ENCODE measurements around the gene CD2AP. TPM values are rescaled to one million over a fixed set of nuclear protein-coding genes. Genes with fewer than 3 reads are reported as not detected.
"Not testable (repeated sequence)": the region's sequence is repeated elsewhere in the genome, so short reads cannot be mapped to it uniquely, and the experiment has no call there.

CD2AP gene
- total RNA-seq, 1 experiment from 2014 or later, result 43.8 TPM

DNA sequence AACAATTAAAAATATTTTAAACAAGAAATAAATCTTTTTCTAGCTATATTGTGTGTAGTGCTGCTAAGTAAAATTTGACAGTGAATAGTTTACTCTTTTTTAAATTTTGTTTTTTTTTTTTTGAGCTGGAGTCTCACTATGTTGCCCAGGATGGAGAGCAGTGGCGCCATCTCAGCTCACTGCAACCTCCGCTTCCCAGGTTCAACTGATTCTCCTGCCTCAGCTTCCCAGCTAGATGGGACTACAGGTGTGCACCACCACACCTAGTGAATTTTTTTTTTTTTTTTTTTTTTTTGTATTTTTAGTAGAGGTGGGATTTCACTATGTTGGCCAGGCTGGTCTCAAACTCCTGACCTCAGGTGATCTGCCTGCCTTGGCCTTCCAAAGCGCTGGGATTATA lies 75.7 kb downstream of the CD2AP start:
- H3K9ac ChIP-seq (ENCODE audit: low read length); H3K4me2 ChIP-seq (ENCODE audit: low read length); H3K4me1 ChIP-seq (ENCODE audit: control insufficient read depth in 1 of 2, insufficient read depth in 2 of 2, low read length in 2 of 2); H3K4me3 ChIP-seq (replicated peaks in 1 of 2; ENCODE audit: low read depth in 1 of 2, low read length in 2 of 2); H3K9me2 ChIP-seq (ENCODE audit: insufficient read depth); ATAC-seq; BruUV-seq (replicated peaks); DNase-seq (ENCODE audit: low read depth, low spot score); H3K36me3 ChIP-seq (ENCODE audit: control insufficient read depth in 1 of 2, insufficient read depth in 2 of 2, low read length in 2 of 2); H4K20me1 ChIP-seq (ENCODE audit: insufficient read depth); POLR2A ChIA-PET; H3K9me3 ChIP-seq (ENCODE audit: control insufficient read depth in 1 of 2, insufficient read depth in 1 of 2, low read depth in 1 of 2, low read length in 2 of 2); H2AFZ ChIP-seq (ENCODE audit: low read depth, low read length, poor library complexity, severe bottlenecking); H3K27me3 ChIP-seq (ENCODE audit: insufficient read depth, low read length); RAD21 ChIA-PET (ENCODE audit: low non-redundant PET in 1 of 2, low total read pairs in 2 of 2, uncharacterized antibody in 2 of 2, unreplicated experiment in 2 of 2); intact Hi-C loops (cut with micrococcal nuclease); H3K27ac ChIP-seq (ENCODE audit: low read depth, low read length): not testable (repeated sequence)
- H3K79me2 ChIP-seq (ENCODE audit: insufficient read depth, low read length), result peaks cover 26% of the 10 kb centered on the region; the same call in 1 of the 2 replicates
- CTCF ChIA-PET, result interaction anchor here (1.2 kb wide), 1 partner anchor 78 kb away, joined by 3 read pairs; no protein-coding TSS in a partner anchor

DNA sequence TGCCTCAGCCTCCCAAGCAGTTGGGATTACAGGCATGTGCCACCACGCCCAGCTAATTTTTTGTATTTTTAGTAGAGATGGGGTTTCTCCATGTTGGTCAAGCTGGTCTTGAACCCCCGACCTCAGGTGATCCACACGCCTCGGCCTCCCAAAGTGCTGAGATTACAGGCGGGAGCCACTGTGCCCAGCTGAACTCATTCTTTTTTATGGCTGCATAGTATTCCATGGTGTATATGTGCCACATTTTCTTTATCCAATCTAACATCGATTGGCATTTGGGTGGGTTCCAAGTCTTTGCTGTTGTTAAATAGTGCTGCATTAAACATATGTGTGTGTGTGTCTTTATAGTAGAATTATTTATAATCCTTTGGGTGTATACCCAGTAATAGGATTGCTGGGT lies 78.9 kb downstream of the CD2AP start:
- H3K9me3 ChIP-seq (ENCODE audit: control insufficient read depth in 1 of 2, insufficient read depth in 1 of 2, low read depth in 1 of 2, low read length in 2 of 2); H3K27me3 ChIP-seq (ENCODE audit: insufficient read depth, low read length); H2AFZ ChIP-seq (ENCODE audit: low read depth, low read length, poor library complexity, severe bottlenecking); BruUV-seq (replicated peaks); H3K27ac ChIP-seq (ENCODE audit: low read depth, low read length); H3K4me3 ChIP-seq (replicated peaks in 1 of 2; ENCODE audit: low read depth in 1 of 2, low read length in 2 of 2); DNase-seq (ENCODE audit: low read depth, low spot score); H3K4me1 ChIP-seq (ENCODE audit: control insufficient read depth in 1 of 2, insufficient read depth in 2 of 2, low read length in 2 of 2); H3K4me2 ChIP-seq (ENCODE audit: low read length); CTCF ChIA-PET; ATAC-seq; POLR2A ChIA-PET; intact Hi-C loops (cut with micrococcal nuclease); H3K9ac ChIP-seq (ENCODE audit: low read length); H3K9me2 ChIP-seq (ENCODE audit: insufficient read depth); RAD21 ChIA-PET (ENCODE audit: low non-redundant PET in 1 of 2, low total read pairs in 2 of 2, uncharacterized antibody in 2 of 2, unreplicated experiment in 2 of 2); H3K36me3 ChIP-seq (ENCODE audit: control insufficient read depth in 1 of 2, insufficient read depth in 2 of 2, low read length in 2 of 2); H4K20me1 ChIP-seq (ENCODE audit: insufficient read depth): not testable (repeated sequence)
- peaks cover 42% of the 10 kb centered on the region for H3K79me2 ChIP-seq (ENCODE audit: insufficient read depth, low read length)

DNA sequence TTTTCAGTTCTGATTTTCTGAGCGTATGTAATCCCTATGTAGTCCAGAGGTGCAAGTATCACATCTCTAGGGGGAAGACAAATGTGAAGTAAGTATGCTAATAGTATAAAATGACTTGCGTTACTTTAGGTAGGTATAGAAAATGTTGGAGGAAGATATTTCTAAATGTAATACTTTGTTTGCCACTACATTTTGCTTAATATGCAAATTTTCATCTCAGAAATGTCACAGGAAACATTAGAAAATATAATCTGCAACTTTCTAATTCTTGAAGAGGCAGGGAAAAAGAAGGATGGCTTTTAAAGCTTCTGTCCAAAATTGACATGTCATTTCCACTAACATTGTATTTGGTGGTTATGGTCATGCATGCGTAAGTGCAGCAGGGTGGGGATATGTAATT lies 85.6 kb downstream of the CD2AP start:
- Histone ChIP-seq H3K36me3 (ENCODE audit: control insufficient read depth in 1 of 2, insufficient read depth in 2 of 2, low read length in 2 of 2) (no peaks in the 10 kb centered on the region), H3K27me3 (ENCODE audit: insufficient read depth, low read length) (no peaks in the 10 kb centered on the region), H3K79me2 (ENCODE audit: insufficient read depth, low read length) (peaks cover 56% of the 10 kb centered on the region), H4K20me1 (ENCODE audit: insufficient read depth) (no peaks in the 10 kb centered on the region), H3K9me3 (ENCODE audit: control insufficient read depth in 1 of 2, insufficient read depth in 1 of 2, low read depth in 1 of 2, low read length in 2 of 2) (no peaks in the 10 kb centered on the region), H3K4me2 (ENCODE audit: low read length) (no peak overlapping the region), H3K9me2 (ENCODE audit: insufficient read depth) (no peaks in the 10 kb centered on the region), H3K4me1 (ENCODE audit: control insufficient read depth in 1 of 2, insufficient read depth in 2 of 2, low read length in 2 of 2) (no peaks in the 10 kb centered on the region), H3K9ac (ENCODE audit: low read length) (no peak overlapping the region), H3K4me3 (replicated peaks in 1 of 2; ENCODE audit: low read depth in 1 of 2, low read length in 2 of 2) (no peak overlapping the region), H3K27ac (ENCODE audit: low read depth, low read length) (no peak overlapping the region), H2AFZ (ENCODE audit: low read depth, low read length, poor library complexity, severe bottlenecking) (no peak overlapping the region)
- BruUV-seq (replicated peaks), result no TSS peak
- ChIA-PET CTCF (no interaction called here), RAD21 (ENCODE audit: low non-redundant PET in 1 of 2, low total read pairs in 2 of 2, uncharacterized antibody in 2 of 2, unreplicated experiment in 2 of 2) (no interaction called here), POLR2A (no interaction called here)
- intact Hi-C loops (cut with micrococcal nuclease), result no loop called here
- DNase-seq (ENCODE audit: low read depth, low spot score) (no peak), ATAC-seq (no peak)
- TF ChIP-seq EZH2phosphoT487 (IDR thresholded peaks at IDR 0.05; ENCODE audit: borderline replicate concordance) (no peak), CBX3 (IDR thresholded peaks at IDR 0.05; ENCODE audit: low read depth) (no peak), ELF1 (IDR thresholded peaks at IDR 0.05; ENCODE audit: borderline replicate concordance, low read depth) (no peak), SP1 (IDR thresholded peaks at IDR 0.05; ENCODE audit: low read depth) (no peak), YY1 (IDR thresholded peaks at IDR 0.05; ENCODE audit: extremely low read depth, insufficient replicate concordance, low read depth, low read length) (no peak), POLR2A (IDR thresholded peaks at IDR 0.05; ENCODE audit: borderline replicate concordance, extremely low read depth, insufficient read depth, insufficient read length) (no peak), ZFX (IDR thresholded peaks at IDR 0.05) (no peak)
- TF ChIP-seq, protein P1, sequence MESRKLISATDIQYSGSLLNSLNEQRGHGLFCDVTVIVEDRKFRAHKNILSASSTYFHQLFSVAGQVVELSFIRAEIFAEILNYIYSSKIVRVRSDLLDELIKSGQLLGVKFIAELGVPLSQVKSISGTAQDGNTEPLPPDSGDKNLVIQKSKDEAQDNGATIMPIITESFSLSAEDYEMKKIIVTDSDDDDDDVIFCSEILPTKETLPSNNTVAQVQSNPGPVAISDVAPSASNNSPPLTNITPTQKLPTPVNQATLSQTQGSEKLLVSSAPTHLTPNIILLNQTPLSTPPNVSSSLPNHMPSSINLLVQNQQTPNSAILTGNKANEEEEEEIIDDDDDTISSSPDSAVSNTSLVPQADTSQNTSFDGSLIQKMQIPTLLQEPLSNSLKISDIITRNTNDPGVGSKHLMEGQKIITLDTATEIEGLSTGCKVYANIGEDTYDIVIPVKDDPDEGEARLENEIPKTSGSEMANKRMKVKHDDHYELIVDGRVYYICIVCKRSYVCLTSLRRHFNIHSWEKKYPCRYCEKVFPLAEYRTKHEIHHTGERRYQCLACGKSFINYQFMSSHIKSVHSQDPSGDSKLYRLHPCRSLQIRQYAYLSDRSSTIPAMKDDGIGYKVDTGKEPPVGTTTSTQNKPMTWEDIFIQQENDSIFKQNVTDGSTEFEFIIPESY (IDR thresholded peaks at IDR 0.05; ENCODE audit: extremely low read depth, insufficient replicate concordance, low read length), result no peak
- TF ChIP-seq, protein P2, sequence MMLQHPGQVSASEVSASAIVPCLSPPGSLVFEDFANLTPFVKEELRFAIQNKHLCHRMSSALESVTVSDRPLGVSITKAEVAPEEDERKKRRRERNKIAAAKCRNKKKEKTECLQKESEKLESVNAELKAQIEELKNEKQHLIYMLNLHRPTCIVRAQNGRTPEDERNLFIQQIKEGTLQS (IDR thresholded peaks at IDR 0.05), result no peak
- TF ChIP-seq, protein P3, sequence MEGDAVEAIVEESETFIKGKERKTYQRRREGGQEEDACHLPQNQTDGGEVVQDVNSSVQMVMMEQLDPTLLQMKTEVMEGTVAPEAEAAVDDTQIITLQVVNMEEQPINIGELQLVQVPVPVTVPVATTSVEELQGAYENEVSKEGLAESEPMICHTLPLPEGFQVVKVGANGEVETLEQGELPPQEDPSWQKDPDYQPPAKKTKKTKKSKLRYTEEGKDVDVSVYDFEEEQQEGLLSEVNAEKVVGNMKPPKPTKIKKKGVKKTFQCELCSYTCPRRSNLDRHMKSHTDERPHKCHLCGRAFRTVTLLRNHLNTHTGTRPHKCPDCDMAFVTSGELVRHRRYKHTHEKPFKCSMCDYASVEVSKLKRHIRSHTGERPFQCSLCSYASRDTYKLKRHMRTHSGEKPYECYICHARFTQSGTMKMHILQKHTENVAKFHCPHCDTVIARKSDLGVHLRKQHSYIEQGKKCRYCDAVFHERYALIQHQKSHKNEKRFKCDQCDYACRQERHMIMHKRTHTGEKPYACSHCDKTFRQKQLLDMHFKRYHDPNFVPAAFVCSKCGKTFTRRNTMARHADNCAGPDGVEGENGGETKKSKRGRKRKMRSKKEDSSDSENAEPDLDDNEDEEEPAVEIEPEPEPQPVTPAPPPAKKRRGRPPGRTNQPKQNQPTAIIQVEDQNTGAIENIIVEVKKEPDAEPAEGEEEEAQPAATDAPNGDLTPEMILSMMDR (IDR thresholded peaks at IDR 0.05 in 2 of 3, conservative IDR thresholded peaks at IDR 0.05 in 1 of 3; ENCODE audit: borderline replicate concordance in 1 of 3, insufficient read depth in 1 of 3, low read depth in 2 of 3, low read length in 2 of 3), result no peak
